ENCODE data around the gene CXorf58. TPM values are rescaled to one million over a fixed set of nuclear protein-coding genes. Genes with fewer than 3 reads are reported as not detected.

Gene CXorf58
- total RNA-seq, 1 donor from 2014 or later = 0.13 TPM

- no peaks in the 10 kb centered on the region for H3K27me3 Mint-ChIP-seq (ENCODE audit: low read depth)
- no peak overlapping the region for H3K4me3 Mint-ChIP-seq
- peak overlapping the region; percentile 84 for H3K27ac Mint-ChIP-seq
- TF ChIP-seq, protein P1, sequence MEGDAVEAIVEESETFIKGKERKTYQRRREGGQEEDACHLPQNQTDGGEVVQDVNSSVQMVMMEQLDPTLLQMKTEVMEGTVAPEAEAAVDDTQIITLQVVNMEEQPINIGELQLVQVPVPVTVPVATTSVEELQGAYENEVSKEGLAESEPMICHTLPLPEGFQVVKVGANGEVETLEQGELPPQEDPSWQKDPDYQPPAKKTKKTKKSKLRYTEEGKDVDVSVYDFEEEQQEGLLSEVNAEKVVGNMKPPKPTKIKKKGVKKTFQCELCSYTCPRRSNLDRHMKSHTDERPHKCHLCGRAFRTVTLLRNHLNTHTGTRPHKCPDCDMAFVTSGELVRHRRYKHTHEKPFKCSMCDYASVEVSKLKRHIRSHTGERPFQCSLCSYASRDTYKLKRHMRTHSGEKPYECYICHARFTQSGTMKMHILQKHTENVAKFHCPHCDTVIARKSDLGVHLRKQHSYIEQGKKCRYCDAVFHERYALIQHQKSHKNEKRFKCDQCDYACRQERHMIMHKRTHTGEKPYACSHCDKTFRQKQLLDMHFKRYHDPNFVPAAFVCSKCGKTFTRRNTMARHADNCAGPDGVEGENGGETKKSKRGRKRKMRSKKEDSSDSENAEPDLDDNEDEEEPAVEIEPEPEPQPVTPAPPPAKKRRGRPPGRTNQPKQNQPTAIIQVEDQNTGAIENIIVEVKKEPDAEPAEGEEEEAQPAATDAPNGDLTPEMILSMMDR (IDR thresholded peaks at IDR 0.05; ENCODE audit: unreplicated experiment) = no peak
- H3K9me3 Mint-ChIP-seq = no peaks in the 10 kb centered on the region
- H3K36me3 Mint-ChIP-seq = peaks cover 6% of the 10 kb centered on the region
- H3K4me1 Mint-ChIP-seq = peaks cover 27% of the 10 kb centered on the region
- DNase-seq (ENCODE audit: low spot score in 2 of 2, unreplicated experiment in 2 of 2) = no peak
These were observed 9.3 kb upstream of the CXorf58 start for GRCh38 chrX:23898412-23898959.

DNA sequence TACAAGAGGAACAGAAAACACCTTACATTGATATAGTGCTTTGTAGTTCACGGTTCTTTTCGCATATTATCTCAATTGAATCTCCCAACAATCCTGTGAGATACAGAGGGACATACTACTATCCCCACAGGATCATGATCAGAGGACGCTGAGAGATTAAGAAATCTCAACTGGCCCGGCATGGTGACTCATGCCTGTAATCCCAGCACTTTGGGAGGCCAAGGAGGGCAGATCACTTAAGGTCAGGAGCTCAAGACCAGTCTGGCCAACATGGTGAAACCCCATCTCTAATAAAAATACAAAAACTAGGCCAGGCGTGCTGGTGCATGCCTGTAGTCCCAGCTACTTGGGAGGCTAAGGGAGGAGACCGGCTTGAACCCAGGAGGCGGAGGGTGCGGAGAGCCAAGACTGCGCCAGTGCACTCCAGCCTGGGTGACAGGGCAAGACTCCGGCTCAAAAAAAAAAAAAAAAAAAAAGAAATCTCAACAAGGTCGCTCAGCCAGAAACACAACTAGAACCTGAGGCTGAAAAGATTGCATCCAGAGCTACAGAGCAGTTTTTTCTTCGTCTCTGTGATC, 7.5 kb upstream of the CXorf58 start:
- TF ChIP-seq, protein P1 (IDR thresholded peaks at IDR 0.05; ENCODE audit: unreplicated experiment) = no peak
- Mint-ChIP-seq H3K4me3 (no peak overlapping the region), H3K27me3 (ENCODE audit: low read depth) (no peaks in the 10 kb centered on the region), H3K36me3 (peaks cover 3% of the 10 kb centered on the region), H3K4me1 (peaks cover 29% of the 10 kb centered on the region), H3K27ac (peak overlapping the region; percentile 66), H3K9me3 (no peaks in the 10 kb centered on the region)
- no peak for DNase-seq (ENCODE audit: low spot score in 2 of 2, unreplicated experiment in 2 of 2)

DNA sequence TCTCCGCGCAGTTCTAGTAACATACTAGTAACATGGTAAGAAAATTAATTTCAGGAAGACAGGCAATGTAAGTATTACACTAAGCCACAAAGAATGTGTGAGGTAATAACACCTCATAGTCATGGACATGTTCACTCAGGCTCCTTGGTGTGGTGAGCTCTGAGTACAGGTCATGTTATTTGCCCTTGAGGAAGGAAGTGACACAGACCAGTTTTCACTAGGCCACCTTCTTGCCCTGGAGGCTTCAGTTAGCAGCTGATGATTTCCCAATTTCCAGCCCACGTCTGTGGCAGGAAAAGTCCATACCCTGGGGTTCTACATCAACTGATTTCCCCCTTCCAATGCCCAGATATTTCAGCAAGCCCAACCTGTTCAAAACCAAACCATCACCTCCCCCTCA, 6.7 kb upstream of the CXorf58 start:
- H3K4me1 Mint-ChIP-seq = peaks cover 31% of the 10 kb centered on the region
- no peaks in the 10 kb centered on the region for H3K9me3 Mint-ChIP-seq
- no peak overlapping the region for H3K4me3 Mint-ChIP-seq
- TF ChIP-seq, protein P1 (IDR thresholded peaks at IDR 0.05; ENCODE audit: unreplicated experiment) = no peak
- H3K27me3 Mint-ChIP-seq (ENCODE audit: low read depth) = no peaks in the 10 kb centered on the region
- no peak overlapping the region for H3K27ac Mint-ChIP-seq
- H3K36me3 Mint-ChIP-seq = peaks cover 2% of the 10 kb centered on the region
- DNase-seq (ENCODE audit: low spot score in 2 of 2, unreplicated experiment in 2 of 2) = no peak

GRCh38 chrX:23901805-23902204, 6.0 kb upstream of the CXorf58 start:
- Mint-ChIP-seq H3K27me3 (ENCODE audit: low read depth) (no peaks in the 10 kb centered on the region), H3K4me3 (no peak overlapping the region), H3K36me3 (peaks cover 2% of the 10 kb centered on the region), H3K9me3 (no peaks in the 10 kb centered on the region), H3K4me1 (peaks cover 37% of the 10 kb centered on the region), H3K27ac (no peak overlapping the region)
- no peak for DNase-seq (ENCODE audit: low spot score in 2 of 2, unreplicated experiment in 2 of 2)
- TF ChIP-seq, protein P1 (IDR thresholded peaks at IDR 0.05; ENCODE audit: unreplicated experiment) = no peak

GRCh38 chrX:23902419-23902818, 5.4 kb upstream of the CXorf58 start:
- Mint-ChIP-seq H3K36me3 (peaks cover 2% of the 10 kb centered on the region), H3K27ac (no peak overlapping the region), H3K27me3 (ENCODE audit: low read depth) (no peaks in the 10 kb centered on the region), H3K4me3 (no peak overlapping the region), H3K9me3 (no peaks in the 10 kb centered on the region), H3K4me1 (peaks cover 32% of the 10 kb centered on the region)
- no peak for DNase-seq (ENCODE audit: low spot score in 2 of 2, unreplicated experiment in 2 of 2)
- TF ChIP-seq, protein P1 (IDR thresholded peaks at IDR 0.05; ENCODE audit: unreplicated experiment) = peak; percentile 76
